ENCODE data around the gene PTPRC. TPM values are rescaled to one million over a fixed set of nuclear protein-coding genes. Genes with fewer than 3 reads are reported as not detected.

Gene PTPRC
- total and polyA plus RNA-seq, 5 donors: 1.3 to 16.2 (median 11.7) TPM

GRCh38 chr1:198691063-198691462 lies 52.2 kb downstream of the PTPRC start:
- H3K9me3 ChIP-seq (ENCODE audit: control insufficient read depth, low read length): no peaks in the 10 kb centered on the region
- H3K27ac ChIP-seq (ENCODE audit: low read length): no peak overlapping the region
- no peak overlapping the region for H3K4me3 ChIP-seq (ENCODE audit: low read length)
- intact Hi-C loops (cut with DNase I): no loop called here
- WGBS: 94% methylated on average over 1 of the region's 1 CpG
- no peak for ATAC-seq
- H3K27me3 ChIP-seq (ENCODE audit: control insufficient read depth, insufficient read depth): no peaks in the 10 kb centered on the region
- DNase-seq: no peak
- H3K4me1 ChIP-seq (ENCODE audit: control insufficient read depth, insufficient read depth, low read length): no peaks in the 10 kb centered on the region

- DNase-seq (no peak), ATAC-seq (no peak)
- intact Hi-C loops (cut with DNase I): no loop called here
- Histone ChIP-seq H3K4me3 (ENCODE audit: low read length) (no peak overlapping the region), H3K27me3 (ENCODE audit: control insufficient read depth, insufficient read depth) (no peaks in the 10 kb centered on the region), H3K9me3 (ENCODE audit: control insufficient read depth, low read length) (no peaks in the 10 kb centered on the region), H3K4me1 (ENCODE audit: control insufficient read depth, insufficient read depth, low read length) (no peaks in the 10 kb centered on the region), H3K27ac (ENCODE audit: low read length) (no peak overlapping the region)
Observed at GRCh38 chr1:198693321-198693720, 54.5 kb downstream of the PTPRC start.

GRCh38 chr1:198694542-198694941 lies 55.7 kb downstream of the PTPRC start:
- Histone ChIP-seq H3K4me3 (ENCODE audit: low read length) (no peak overlapping the region), H3K27me3 (ENCODE audit: control insufficient read depth, insufficient read depth) (no peaks in the 10 kb centered on the region), H3K9me3 (ENCODE audit: control insufficient read depth, low read length) (no peaks in the 10 kb centered on the region), H3K27ac (ENCODE audit: low read length) (no peak overlapping the region), H3K4me1 (ENCODE audit: control insufficient read depth, insufficient read depth, low read length) (no peaks in the 10 kb centered on the region)
- DNase-seq (no peak), ATAC-seq (no peak)
- 80% methylated on average over 1 of the region's 1 CpG for WGBS
- intact Hi-C loops (cut with DNase I): no loop called here

- no peak overlapping the region for H3K4me3 ChIP-seq (ENCODE audit: low read length)
- DNase-seq: no peak
- ATAC-seq: no peak
- no peaks in the 10 kb centered on the region for H3K9me3 ChIP-seq (ENCODE audit: control insufficient read depth, low read length)
- WGBS: 88% methylated on average over 1 of the region's 1 CpG
- no peaks in the 10 kb centered on the region for H3K4me1 ChIP-seq (ENCODE audit: control insufficient read depth, insufficient read depth, low read length)
- H3K27ac ChIP-seq (ENCODE audit: low read length): no peak overlapping the region
- intact Hi-C loops (cut with DNase I): no loop called here
- H3K27me3 ChIP-seq (ENCODE audit: control insufficient read depth, insufficient read depth): no peaks in the 10 kb centered on the region
Observed at GRCh38 chr1:198696211-198696610, 57.4 kb downstream of the PTPRC start.

GRCh38 chr1:198699167-198700015 lies 60.6 kb downstream of the PTPRC start:
- peak; percentile 34 to 57 for ATAC-seq
- H3K27me3 ChIP-seq (ENCODE audit: control insufficient read depth, insufficient read depth): no peaks in the 10 kb centered on the region
- H3K4me1 ChIP-seq (ENCODE audit: control insufficient read depth, insufficient read depth, low read length): no peaks in the 10 kb centered on the region
- WGBS: 13% methylated on average over 13 of the region's 13 CpGs
- DNase-seq: peak in 2 of 3 donors; percentile 62 to 63
- H3K9me3 ChIP-seq (ENCODE audit: control insufficient read depth, low read length): no peaks in the 10 kb centered on the region
- H3K27ac ChIP-seq (ENCODE audit: low read length): no peak overlapping the region
- peak overlapping the region; percentile 28 for H3K4me3 ChIP-seq (ENCODE audit: low read length)
- intact Hi-C loops (cut with DNase I): no loop called here

- H3K27ac ChIP-seq (ENCODE audit: low read length): no peak overlapping the region
Observed at GRCh38 chr1:198700016-198700392, 61.2 kb downstream of the PTPRC start.

GRCh38 chr1:198700396-198700795 lies 61.6 kb downstream of the PTPRC start:
- no peaks in the 10 kb centered on the region for H3K4me1 ChIP-seq (ENCODE audit: control insufficient read depth, insufficient read depth, low read length)
- intact Hi-C loops (cut with DNase I): no loop called here
- no peak overlapping the region for H3K27ac ChIP-seq (ENCODE audit: low read length)
- H3K9me3 ChIP-seq (ENCODE audit: control insufficient read depth, low read length): no peaks in the 10 kb centered on the region
- ATAC-seq (no peak), DNase-seq (no peak)
- WGBS: 73% methylated on average over 1 of the region's 1 CpG
- no peaks in the 10 kb centered on the region for H3K27me3 ChIP-seq (ENCODE audit: control insufficient read depth, insufficient read depth)
- no peak overlapping the region for H3K4me3 ChIP-seq (ENCODE audit: low read length)

More at GRCh38 chr1:198700016-198700392, 61.2 kb downstream of the PTPRC start:
- Histone ChIP-seq H3K4me3 (ENCODE audit: low read length) (no peak overlapping the region), H3K4me1 (ENCODE audit: control insufficient read depth, insufficient read depth, low read length) (no peaks in the 10 kb centered on the region), H3K9me3 (ENCODE audit: control insufficient read depth, low read length) (no peaks in the 10 kb centered on the region), H3K27me3 (ENCODE audit: control insufficient read depth, insufficient read depth) (no peaks in the 10 kb centered on the region)
- WGBS: 58% methylated on average over 1 of the region's 1 CpG
- ATAC-seq (no peak), DNase-seq (no peak)
- intact Hi-C loops (cut with DNase I): no loop called here

- ATAC-seq (no peak), DNase-seq (no peak)
- H3K9me3 ChIP-seq (ENCODE audit: control insufficient read depth, low read length): no peaks in the 10 kb centered on the region
- 45% methylated on average over 1 of the region's 1 CpG for WGBS
- H3K27me3 ChIP-seq (ENCODE audit: control insufficient read depth, insufficient read depth): no peaks in the 10 kb centered on the region
- H3K27ac ChIP-seq (ENCODE audit: low read length): no peak overlapping the region
- H3K4me1 ChIP-seq (ENCODE audit: control insufficient read depth, insufficient read depth, low read length): no peaks in the 10 kb centered on the region
- H3K4me3 ChIP-seq (ENCODE audit: low read length): no peak overlapping the region
- intact Hi-C loops (cut with DNase I): no loop called here
Observed at GRCh38 chr1:198701250-198701649, 62.4 kb downstream of the PTPRC start.

GRCh38 chr1:198701766-198702539 lies 63.1 kb downstream of the PTPRC start:
- 67% methylated on average over 4 of the region's 4 CpGs for WGBS
- intact Hi-C loops (cut with DNase I): no loop called here
- Histone ChIP-seq H3K27ac (ENCODE audit: low read length) (no peak overlapping the region), H3K4me1 (ENCODE audit: control insufficient read depth, insufficient read depth, low read length) (no peaks in the 10 kb centered on the region), H3K4me3 (ENCODE audit: low read length) (no peak overlapping the region), H3K9me3 (ENCODE audit: control insufficient read depth, low read length) (no peaks in the 10 kb centered on the region), H3K27me3 (ENCODE audit: control insufficient read depth, insufficient read depth) (no peaks in the 10 kb centered on the region)
- DNase-seq (no peak), ATAC-seq (no peak)

- Histone ChIP-seq H3K4me1 (ENCODE audit: control insufficient read depth, insufficient read depth, low read length) (no peaks in the 10 kb centered on the region), H3K27ac (ENCODE audit: low read length) (no peak overlapping the region), H3K4me3 (ENCODE audit: low read length) (no peak overlapping the region), H3K27me3 (ENCODE audit: control insufficient read depth, insufficient read depth) (no peaks in the 10 kb centered on the region), H3K9me3 (ENCODE audit: control insufficient read depth, low read length) (no peaks in the 10 kb centered on the region)
- intact Hi-C loops (cut with DNase I): no loop called here
- ATAC-seq (no peak), DNase-seq (no peak)
- 83% methylated on average over 5 of the region's 5 CpGs for WGBS
Observed at GRCh38 chr1:198708761-198709525, 70.1 kb downstream of the PTPRC start.

GRCh38 chr1:198711837-198712236 lies 73.0 kb downstream of the PTPRC start:
- Histone ChIP-seq H3K4me1 (ENCODE audit: control insufficient read depth, insufficient read depth, low read length) (no peaks in the 10 kb centered on the region), H3K9me3 (ENCODE audit: control insufficient read depth, low read length) (no peaks in the 10 kb centered on the region), H3K27me3 (ENCODE audit: control insufficient read depth, insufficient read depth) (no peaks in the 10 kb centered on the region), H3K4me3 (ENCODE audit: low read length) (no peak overlapping the region), H3K27ac (ENCODE audit: low read length) (no peak overlapping the region)
- DNase-seq: no peak
- intact Hi-C loops (cut with DNase I): no loop called here
- no peak for ATAC-seq
- WGBS: 79% methylated on average over 1 of the region's 1 CpG

All from right cardiac atrium (tissue), 5 donors.